OCI-LY1 (cell line): ENCODE data around the gene TRIP13.

Source experiments
- H2AFZ ChIP-seq: fragments of 200-600 bp; sonication (generic), shearing (Covaris generic); 2 replicates; pipeline ENCODE4 v1.6.0; 2014; ENCODE audit warnings: antibody characterized with exemption, mild to moderate bottlenecking, low read length
- H3F3A ChIP-seq: fragments of 200-600 bp; sonication (generic), shearing (Covaris generic); 2 replicates; pipeline ENCODE4 v1.6.0; 2014; ENCODE audit warnings: mild to moderate bottlenecking, antibody characterized with exemption, low read length, moderate library complexity; ENCODE audit not compliant: insufficient read depth
- H3K27ac ChIP-seq: fragments of 200-600 bp; sonication (generic); 2 replicates; pipeline ENCODE4 v1.5.1; 2014; ENCODE audit warnings: low read length, mixed run types, mild to moderate bottlenecking, low read depth; ENCODE audit not compliant: poor library complexity, severe bottlenecking
- H3K27me3 ChIP-seq: fragments of 200-600 bp; sonication (generic); 2 replicates; pipeline ENCODE4 v1.6.0; 2014; ENCODE audit warnings: antibody characterized with exemption, mild to moderate bottlenecking, low read length, moderate library complexity; ENCODE audit not compliant: insufficient read depth
- H3K36me3 ChIP-seq: fragments of 200-600 bp; sonication (generic); 2 replicates; pipeline ENCODE4 v1.6.1; 2014; ENCODE audit warnings: mild to moderate bottlenecking, antibody characterized with exemption, low read length, moderate library complexity, mixed read lengths; ENCODE audit not compliant: insufficient read depth
- H3K4me1 ChIP-seq: fragments of 200-600 bp; sonication (generic); 2 replicates; pipeline ENCODE4 v1.5.1; 2014; ENCODE audit warnings: mild to moderate bottlenecking, low read length, moderate library complexity; ENCODE audit not compliant: insufficient read depth, severe bottlenecking
- H3K4me2 ChIP-seq: fragments of 200-600 bp; sonication (generic), shearing (Covaris generic); 2 replicates; pipeline ENCODE4 v1.6.1; 2014; ENCODE audit warnings: low read length
- H3K4me3 ChIP-seq: fragments of 200-600 bp; sonication (generic); 2 replicates; pipeline ENCODE4 v1.5.1; 2014; ENCODE audit warnings: low read length, low read depth, mild to moderate bottlenecking, mixed read lengths; ENCODE audit not compliant: poor library complexity, severe bottlenecking
- H3K79me2 ChIP-seq: fragments of 200-600 bp; shearing (Covaris generic); 2 replicates; pipeline ENCODE4 v1.6.1; 2016; ENCODE audit warnings: mixed run types, low read length, mixed read lengths; ENCODE audit not compliant: insufficient read depth
- H3K9ac ChIP-seq: fragments of 200-600 bp; sonication (generic), shearing (Covaris generic); 2 replicates; pipeline ENCODE4 v1.6.1; 2014; ENCODE audit warnings: mild to moderate bottlenecking, low read length, mixed read lengths
- H3K9me2 ChIP-seq: fragments of 200-600 bp; sonication (generic), shearing (Covaris generic); 2 replicates; pipeline ENCODE4 v1.6.1; 2014; ENCODE audit warnings: low read depth, mild to moderate bottlenecking, low read length, mixed read lengths
- H3K9me3 ChIP-seq: fragments of 200-600 bp; shearing (Covaris generic); 2 replicates; pipeline ENCODE4 v1.6.1; 2014; ENCODE audit warnings: low read length, mixed read lengths
- H4K20me1 ChIP-seq: fragments of 200-600 bp; sonication (generic), shearing (Covaris generic); 2 replicates; pipeline ENCODE4 v1.6.0; 2016; ENCODE audit warnings: mild to moderate bottlenecking, low read length; ENCODE audit not compliant: insufficient read depth
- CTCF ChIP-seq: fragments of 200-600 bp; sonication (generic), shearing (Covaris generic); IDR thresholded peaks from 2 replicates; pipeline ENCODE4 v1.5.1; 2017; ENCODE audit warnings: mild to moderate bottlenecking, antibody characterized with exemption, low read length, moderate library complexity, mixed read lengths
- EZH2 ChIP-seq: fragments of 200-600 bp; sonication (generic), shearing (Covaris generic); IDR thresholded peaks from 2 replicates; pipeline ENCODE4 v1.8.0; 2017; ENCODE audit warnings: borderline replicate concordance, mixed run types, mild to moderate bottlenecking, antibody characterized with exemption, low read length, moderate library complexity, mixed read lengths

Gene TRIP13

GRCh38 chr5:949815-950560 lies 57.3 kb downstream of the TRIP13 start:
- no peak overlapping the region for H3K9ac ChIP-seq

GRCh38 chr5:951940-952596 lies 59.4 kb downstream of the TRIP13 start:
- Histone ChIP-seq H3K4me1 (no peaks in the 10 kb centered on the region), H3K4me3 (no peak overlapping the region), H4K20me1 (no peaks in the 10 kb centered on the region), H3K27me3 (peaks cover 6% of the 10 kb centered on the region; the same call in 1 of the 2 replicates), H3K27ac (no peak overlapping the region), H3K9ac (no peak overlapping the region), H3K4me2 (no peak overlapping the region), H3K9me2 (no peaks in the 10 kb centered on the region), H3K79me2 (no peaks in the 10 kb centered on the region), H3K36me3 (no peaks in the 10 kb centered on the region), H2AFZ (no peak overlapping the region), H3K9me3 (no peaks in the 10 kb centered on the region), H3F3A (no peaks in the 10 kb centered on the region)
- no peak for TF ChIP-seq EZH2

More at GRCh38 chr5:949815-950560, 57.3 kb downstream of the TRIP13 start:
- Histone ChIP-seq H3K9me3 (no peaks in the 10 kb centered on the region), H3K27me3 (peaks cover 6% of the 10 kb centered on the region; the same call in 1 of the 2 replicates), H3K4me3 (no peak overlapping the region), H3K4me1 (no peaks in the 10 kb centered on the region), H3F3A (no peaks in the 10 kb centered on the region), H4K20me1 (no peaks in the 10 kb centered on the region), H3K4me2 (no peak overlapping the region), H2AFZ (no peak overlapping the region), H3K36me3 (no peaks in the 10 kb centered on the region), H3K9me2 (no peaks in the 10 kb centered on the region), H3K27ac (no peak overlapping the region), H3K79me2 (no peaks in the 10 kb centered on the region)
- TF ChIP-seq EZH2 = no peak
- no peak for TF ChIP-seq CTCF

- TF ChIP-seq EZH2 (no peak), CTCF (no peak)
- Histone ChIP-seq H4K20me1 (no peaks in the 10 kb centered on the region), H3K27ac (no peak overlapping the region)
Measured at GRCh38 chr5:952597-953271, 60.0 kb downstream of the TRIP13 start.

More at GRCh38 chr5:952597-953271, 60.0 kb downstream of the TRIP13 start:
- Histone ChIP-seq H3K9me2 (no peaks in the 10 kb centered on the region), H3K36me3 (no peaks in the 10 kb centered on the region), H3K4me2 (no peak overlapping the region), H3K27me3 (peaks cover 3% of the 10 kb centered on the region; the same call in 1 of the 2 replicates), H3K79me2 (no peaks in the 10 kb centered on the region), H3K4me3 (no peak overlapping the region), H3K4me1 (no peaks in the 10 kb centered on the region), H3K9ac (no peak overlapping the region), H3K9me3 (no peaks in the 10 kb centered on the region), H2AFZ (no peak overlapping the region), H3F3A (no peaks in the 10 kb centered on the region)
